IPS-15b (cell line): Measurements from ENCODE around the gene XNDC1N.

ENCODE experiments used
- H3K27me3 ChIP-seq: one replicate; pipeline ENCODE4 v1.6.1; 2013; ENCODE audit warnings: low read length; ENCODE audit not compliant: control insufficient read depth, insufficient read depth
- H3K36me3 ChIP-seq: one replicate; pipeline ENCODE4 v1.6.1; 2013; ENCODE audit warnings: low read length; ENCODE audit not compliant: control insufficient read depth, insufficient read depth
- H3K4me1 ChIP-seq: one replicate; pipeline ENCODE4 v1.6.1; 2013; ENCODE audit warnings: mild to moderate bottlenecking, low read length; ENCODE audit not compliant: control insufficient read depth, insufficient read depth
- H3K4me3 ChIP-seq: one replicate; pipeline ENCODE4 v1.5.1; 2013; ENCODE audit warnings: low read depth, low read length
- H3K9ac ChIP-seq: one replicate; pipeline ENCODE4 v1.6.1; 2013; ENCODE audit warnings: low read depth, mild to moderate bottlenecking, low read length
- H3K9me3 ChIP-seq: one replicate; pipeline ENCODE4 v1.6.1; 2013; ENCODE audit warnings: mild to moderate bottlenecking, low read length; ENCODE audit not compliant: control insufficient read depth, insufficient read depth

Gene XNDC1N

GRCh38 chr11:71948314-71949027 is 20.1 kb upstream of the XNDC1N start:
- no peaks in the 10 kb centered on the region for H3K9me3 ChIP-seq

GRCh38 chr11:71947498-71947897 is 19.1 kb upstream of the XNDC1N start:
- Histone ChIP-seq H3K9me3 (no peaks in the 10 kb centered on the region), H3K36me3 (no peaks in the 10 kb centered on the region), H3K9ac (no peak overlapping the region), H3K27me3 (no peaks in the 10 kb centered on the region), H3K4me1 (no peaks in the 10 kb centered on the region), H3K4me3 (no peak overlapping the region)

More at GRCh38 chr11:71948314-71949027, 20.1 kb upstream of the XNDC1N start:
- no peak overlapping the region for H3K4me3 ChIP-seq
- H3K27me3 ChIP-seq: no peaks in the 10 kb centered on the region
- no peaks in the 10 kb centered on the region for H3K36me3 ChIP-seq
- H3K4me1 ChIP-seq: no peaks in the 10 kb centered on the region
- no peak overlapping the region for H3K9ac ChIP-seq

- Histone ChIP-seq H3K4me1 (no peaks in the 10 kb centered on the region), H3K9ac (no peak overlapping the region), H3K4me3 (no peak overlapping the region), H3K9me3 (no peaks in the 10 kb centered on the region), H3K36me3 (no peaks in the 10 kb centered on the region), H3K27me3 (no peaks in the 10 kb centered on the region)
These were observed 17.8 kb upstream of the XNDC1N start for GRCh38 chr11:71946144-71946571.

- H3K4me3 ChIP-seq: no peak overlapping the region
- no peaks in the 10 kb centered on the region for H3K36me3 ChIP-seq
- no peaks in the 10 kb centered on the region for H3K4me1 ChIP-seq
- H3K9ac ChIP-seq: no peak overlapping the region
- no peaks in the 10 kb centered on the region for H3K27me3 ChIP-seq
- H3K9me3 ChIP-seq: no peaks in the 10 kb centered on the region
These were observed 12.3 kb upstream of the XNDC1N start for GRCh38 chr11:71940561-71941219.

- H3K9me3 ChIP-seq: no peaks in the 10 kb centered on the region
- no peaks in the 10 kb centered on the region for H3K4me1 ChIP-seq
These were observed 9.4 kb upstream of the XNDC1N start for GRCh38 chr11:71937826-71938225.

GRCh38 chr11:71936825-71937224 is 8.4 kb upstream of the XNDC1N start:
- Histone ChIP-seq H3K9ac (no peak overlapping the region), H3K4me1 (no peaks in the 10 kb centered on the region), H3K27me3 (no peaks in the 10 kb centered on the region), H3K36me3 (no peaks in the 10 kb centered on the region), H3K4me3 (no peak overlapping the region), H3K9me3 (no peaks in the 10 kb centered on the region)

More at GRCh38 chr11:71937826-71938225, 9.4 kb upstream of the XNDC1N start:
- Histone ChIP-seq H3K4me3 (no peak overlapping the region), H3K27me3 (no peaks in the 10 kb centered on the region), H3K9ac (no peak overlapping the region), H3K36me3 (no peaks in the 10 kb centered on the region)

- no peaks in the 10 kb centered on the region for H3K36me3 ChIP-seq
- H3K9me3 ChIP-seq: no peaks in the 10 kb centered on the region
- no peak overlapping the region for H3K9ac ChIP-seq
- no peaks in the 10 kb centered on the region for H3K27me3 ChIP-seq
- no peak overlapping the region for H3K4me3 ChIP-seq
- no peaks in the 10 kb centered on the region for H3K4me1 ChIP-seq
These were observed 7.0 kb upstream of the XNDC1N start for GRCh38 chr11:71935338-71935925.

GRCh38 chr11:71934213-71934612 is 5.8 kb upstream of the XNDC1N start:
- no peak overlapping the region for H3K9ac ChIP-seq
- H3K36me3 ChIP-seq: no peaks in the 10 kb centered on the region
- H3K27me3 ChIP-seq: no peaks in the 10 kb centered on the region
- H3K9me3 ChIP-seq: no peaks in the 10 kb centered on the region
- peaks cover 3% of the 10 kb centered on the region for H3K4me1 ChIP-seq
- H3K4me3 ChIP-seq: no peak overlapping the region

GRCh38 chr11:71933141-71933933 is 4.9 kb upstream of the XNDC1N start:
- Histone ChIP-seq H3K4me3 (no peak overlapping the region), H3K27me3 (no peaks in the 10 kb centered on the region), H3K4me1 (peaks cover 3% of the 10 kb centered on the region), H3K9ac (no peak overlapping the region), H3K36me3 (no peaks in the 10 kb centered on the region), H3K9me3 (no peaks in the 10 kb centered on the region)

GRCh38 chr11:71931245-71931602 is 2.8 kb upstream of the XNDC1N start:
- Histone ChIP-seq H3K4me1 (peaks cover 3% of the 10 kb centered on the region), H3K4me3 (no peak overlapping the region), H3K9ac (no peak overlapping the region), H3K27me3 (no peaks in the 10 kb centered on the region), H3K9me3 (no peaks in the 10 kb centered on the region), H3K36me3 (no peaks in the 10 kb centered on the region)

GRCh38 chr11:71930556-71931244 is 2.3 kb upstream of the XNDC1N start:
- Histone ChIP-seq H3K4me1 (peaks cover 3% of the 10 kb centered on the region), H3K4me3 (no peak overlapping the region), H3K9ac (no peak overlapping the region), H3K36me3 (no peaks in the 10 kb centered on the region), H3K9me3 (no peaks in the 10 kb centered on the region), H3K27me3 (no peaks in the 10 kb centered on the region)
